A673 (cell line): ENCODE measurements around the gene TTC38.

Experiments
- EZH2 ChIP-seq: fragments of 200-600 bp; sonication (generic); IDR thresholded peaks from 2 replicates; pipeline ENCODE4 v1.6.1; 2017; ENCODE audit warnings: borderline replicate concordance, low read depth, mild to moderate bottlenecking, mixed read lengths, antibody characterized with exemption, low read length; ENCODE audit not compliant: poor library complexity, severe bottlenecking
- TF ChIP-seq, protein P1 (sequence below): fragments of 300-800, 200-600 bp; sonication (generic); conservative IDR thresholded peaks from 2 replicates; pipeline ENCODE4 v1.5.1; 2017; ENCODE audit warnings: low read depth, mild to moderate bottlenecking, antibody characterized with exemption, low read length, moderate library complexity, mixed read lengths

DNA sequence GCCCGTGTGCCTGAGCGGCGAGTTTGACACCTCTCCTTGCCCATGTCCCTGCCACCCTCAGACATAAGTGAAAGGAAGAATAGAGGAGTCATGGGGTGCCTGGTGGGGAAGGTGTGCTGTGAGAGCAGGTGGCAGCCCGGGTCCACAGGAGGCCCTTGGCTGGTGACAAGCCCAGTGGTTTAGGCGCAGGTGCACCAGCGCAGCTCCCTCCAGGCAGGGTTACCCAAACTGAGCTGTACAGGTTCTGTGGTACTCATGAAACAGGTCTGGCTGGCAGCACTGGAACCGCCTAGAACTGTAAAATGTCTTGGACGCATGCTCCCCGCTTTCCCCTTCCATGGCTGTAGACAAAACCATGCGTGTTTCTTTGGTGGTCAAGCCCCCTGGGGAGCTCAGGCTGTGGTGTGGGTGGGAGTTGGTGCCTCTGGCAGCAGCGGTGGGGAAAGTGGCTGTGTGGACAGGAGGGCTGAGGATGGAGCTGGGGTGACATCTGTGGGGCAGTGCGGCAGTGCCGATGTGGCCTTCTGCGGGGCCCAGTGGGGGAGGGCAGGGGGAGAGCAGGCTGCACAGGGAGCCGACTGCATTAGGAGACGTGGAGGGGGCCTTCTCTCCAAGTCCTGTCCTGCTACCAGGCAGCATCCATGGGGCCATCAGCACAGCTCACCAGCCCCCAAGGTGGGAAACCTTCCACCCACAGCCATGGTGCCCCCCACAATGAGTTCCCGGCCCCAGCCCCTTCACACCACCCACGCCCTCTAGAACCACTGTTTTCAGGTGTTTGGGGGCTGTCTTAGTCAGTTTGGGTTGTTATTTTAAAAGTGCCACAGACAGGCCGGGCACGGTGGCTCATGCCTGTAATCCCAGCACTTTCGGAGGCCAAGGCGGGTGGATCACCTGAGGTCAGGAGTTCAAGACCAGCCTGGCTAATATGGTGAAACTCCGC, 23.3 kb downstream of the TTC38 start:
- TF ChIP-seq, protein P1, sequence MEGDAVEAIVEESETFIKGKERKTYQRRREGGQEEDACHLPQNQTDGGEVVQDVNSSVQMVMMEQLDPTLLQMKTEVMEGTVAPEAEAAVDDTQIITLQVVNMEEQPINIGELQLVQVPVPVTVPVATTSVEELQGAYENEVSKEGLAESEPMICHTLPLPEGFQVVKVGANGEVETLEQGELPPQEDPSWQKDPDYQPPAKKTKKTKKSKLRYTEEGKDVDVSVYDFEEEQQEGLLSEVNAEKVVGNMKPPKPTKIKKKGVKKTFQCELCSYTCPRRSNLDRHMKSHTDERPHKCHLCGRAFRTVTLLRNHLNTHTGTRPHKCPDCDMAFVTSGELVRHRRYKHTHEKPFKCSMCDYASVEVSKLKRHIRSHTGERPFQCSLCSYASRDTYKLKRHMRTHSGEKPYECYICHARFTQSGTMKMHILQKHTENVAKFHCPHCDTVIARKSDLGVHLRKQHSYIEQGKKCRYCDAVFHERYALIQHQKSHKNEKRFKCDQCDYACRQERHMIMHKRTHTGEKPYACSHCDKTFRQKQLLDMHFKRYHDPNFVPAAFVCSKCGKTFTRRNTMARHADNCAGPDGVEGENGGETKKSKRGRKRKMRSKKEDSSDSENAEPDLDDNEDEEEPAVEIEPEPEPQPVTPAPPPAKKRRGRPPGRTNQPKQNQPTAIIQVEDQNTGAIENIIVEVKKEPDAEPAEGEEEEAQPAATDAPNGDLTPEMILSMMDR: no peak
- TF ChIP-seq EZH2: no peak
